GM23338 (cell line): Measurements from ENCODE around the gene FILIP1L.

Experiments
- CTCF ChIP-seq, 2 experiments: fragments of 200-600 bp in 1 of 2; sonication (generic) in 1 of 2; conservative IDR thresholded peaks; 2 replicates each; pipeline versions ENCODE4 v1.5.1 to v1.6.1; 2016 to 2017; ENCODE audit warnings: antibody characterized with exemption in 2 of 2, low read depth in 2 of 2, mild to moderate bottlenecking in 2 of 2, moderate library complexity in 1 of 2
- EZH2 ChIP-seq: fragments of 200-600 bp; sonication (generic); IDR thresholded peaks from one replicate; pipeline ENCODE4 v1.8.0; 2017; ENCODE audit warnings: antibody characterized with exemption, mild to moderate bottlenecking, low read depth; ENCODE audit not compliant: unreplicated experiment
- JUNB ChIP-seq: IDR thresholded peaks from one replicate; pipeline ENCODE4 v1.6.1; 2016; ENCODE audit warnings: antibody characterized with exemption; ENCODE audit not compliant: unreplicated experiment

GRCh38 chr3:100073714-100074307 lies 40.5 kb downstream of the FILIP1L start:
- TF ChIP-seq CTCF (conservative IDR thresholded peaks at IDR 0.05; ENCODE audit: low read depth in 2 of 2) (no peak), EZH2 (no peak), JUNB (no peak)
